ENCODE results near the gene RFC5. TPM values are rescaled to one million over a fixed set of nuclear protein-coding genes. Genes with fewer than 3 reads are reported as not detected.

The RFC5 gene
- total RNA-seq, 6 experiments from 2014 or later: 4.6 to 9.9 (median 8.5) TPM

DNA sequence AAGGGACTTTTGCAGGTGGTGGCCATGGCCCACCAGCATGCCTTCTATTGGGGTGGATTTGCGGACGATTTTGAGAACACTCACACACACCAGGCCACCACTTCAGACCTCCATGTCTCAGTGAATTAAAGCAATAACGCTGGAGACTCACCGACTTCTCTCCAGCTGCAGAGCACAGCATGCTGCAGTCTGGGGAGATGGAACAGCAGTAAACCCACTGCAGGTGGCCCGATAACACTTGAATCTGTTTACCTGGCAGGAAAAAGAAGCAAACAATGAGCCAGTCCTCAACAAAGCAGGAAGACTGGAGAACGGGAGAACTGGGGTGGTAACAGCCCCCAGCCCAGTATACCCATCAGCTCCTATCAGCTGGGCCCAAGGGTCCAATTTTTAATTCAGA lies 21.6 kb downstream of the RFC5 start:
- Histone ChIP-seq H3K27me3 (no peaks in the 10 kb centered on the region), H3K4me3 (no peak overlapping the region), H3K9me3 (no peaks in the 10 kb centered on the region), H3K36me3 (peaks cover 9 to 63% (median 33%) of the 10 kb centered on the region in 4 donors), H3K27ac (peak overlapping the region; percentile 8 to 47 (median 30)), H3K4me1 (peaks cover 0 to 18% (median 3%) of the 10 kb centered on the region in 4 donors)
- DNase-seq (no peak), ATAC-seq (peak in 3 of 4 donors; percentile 7 to 25 (median 14))
- 48% methylated on average over 3 of the region's 6 CpGs for WGBS (ENCODE audit: insufficient coverage, low coverage, low lambda C conversion rate, missing lambda C conversion rate)
- TF ChIP-seq, protein P1, sequence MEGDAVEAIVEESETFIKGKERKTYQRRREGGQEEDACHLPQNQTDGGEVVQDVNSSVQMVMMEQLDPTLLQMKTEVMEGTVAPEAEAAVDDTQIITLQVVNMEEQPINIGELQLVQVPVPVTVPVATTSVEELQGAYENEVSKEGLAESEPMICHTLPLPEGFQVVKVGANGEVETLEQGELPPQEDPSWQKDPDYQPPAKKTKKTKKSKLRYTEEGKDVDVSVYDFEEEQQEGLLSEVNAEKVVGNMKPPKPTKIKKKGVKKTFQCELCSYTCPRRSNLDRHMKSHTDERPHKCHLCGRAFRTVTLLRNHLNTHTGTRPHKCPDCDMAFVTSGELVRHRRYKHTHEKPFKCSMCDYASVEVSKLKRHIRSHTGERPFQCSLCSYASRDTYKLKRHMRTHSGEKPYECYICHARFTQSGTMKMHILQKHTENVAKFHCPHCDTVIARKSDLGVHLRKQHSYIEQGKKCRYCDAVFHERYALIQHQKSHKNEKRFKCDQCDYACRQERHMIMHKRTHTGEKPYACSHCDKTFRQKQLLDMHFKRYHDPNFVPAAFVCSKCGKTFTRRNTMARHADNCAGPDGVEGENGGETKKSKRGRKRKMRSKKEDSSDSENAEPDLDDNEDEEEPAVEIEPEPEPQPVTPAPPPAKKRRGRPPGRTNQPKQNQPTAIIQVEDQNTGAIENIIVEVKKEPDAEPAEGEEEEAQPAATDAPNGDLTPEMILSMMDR (IDR thresholded peaks at IDR 0.05): no peak
- no peak for TF ChIP-seq POLR2A (IDR thresholded peaks at IDR 0.05)
- intact Hi-C loops (cut with DNase I): loop anchor here in 1 of 2 donors (10.0 kb wide), 1 partner anchor 163 kb away; no protein-coding TSS in a partner anchor

DNA sequence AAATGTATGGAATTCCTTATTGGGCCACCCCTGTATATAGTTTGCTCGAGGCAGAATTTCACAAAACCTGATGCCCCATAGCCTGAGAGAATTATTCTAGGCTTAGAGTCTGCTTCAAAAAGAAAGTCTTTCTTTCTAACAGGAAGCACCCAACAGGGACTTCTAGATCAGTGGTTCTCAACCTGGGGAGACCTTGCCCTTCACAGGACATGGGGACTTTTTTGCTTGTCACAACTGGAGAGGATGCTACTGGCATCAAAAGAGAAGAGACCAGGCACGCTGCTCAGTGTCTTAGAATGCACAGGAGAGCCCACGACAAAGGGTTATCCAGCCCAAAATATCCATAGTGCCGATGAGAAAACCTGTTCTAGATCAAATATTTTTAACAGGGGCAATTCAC lies 25.6 kb downstream of the RFC5 start:
- 95% methylated on average over 3 of the region's 4 CpGs for WGBS (ENCODE audit: insufficient coverage, low coverage, low lambda C conversion rate, missing lambda C conversion rate)
- Histone ChIP-seq H3K36me3 (peaks cover 4 to 31% (median 12%) of the 10 kb centered on the region in 4 donors), H3K27me3 (no peaks in the 10 kb centered on the region), H3K27ac (no peak overlapping the region), H3K4me3 (no peak overlapping the region), H3K4me1 (peaks cover 0 to 17% (median 3%) of the 10 kb centered on the region in 4 donors), H3K9me3 (no peaks in the 10 kb centered on the region)
- intact Hi-C loops (cut with DNase I): no loop called here
- TF ChIP-seq, protein P1 (IDR thresholded peaks at IDR 0.05): no peak
- no peak for TF ChIP-seq POLR2A (IDR thresholded peaks at IDR 0.05)
- DNase-seq (no peak), ATAC-seq (no peak)

DNA sequence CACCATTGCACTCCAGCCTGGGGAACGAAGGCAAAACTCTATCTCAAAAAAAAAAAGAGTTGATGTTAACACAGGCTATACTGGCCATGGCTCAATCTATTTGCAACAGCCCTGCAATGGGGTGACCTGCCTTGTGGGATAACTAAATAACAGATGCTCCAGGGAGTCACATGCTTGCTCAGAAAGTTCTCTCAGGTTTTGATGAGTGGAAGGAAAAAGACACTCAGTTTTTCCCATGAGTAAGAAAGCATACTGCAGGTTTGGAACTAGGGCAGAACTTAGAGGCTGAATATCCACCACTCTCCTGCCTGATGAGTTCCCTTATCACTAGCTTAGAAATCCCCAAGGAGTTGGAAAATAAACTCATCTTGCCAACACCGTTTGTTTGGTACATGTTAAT lies 27.6 kb downstream of the RFC5 start:
- no peak for DNase-seq
- H3K36me3 ChIP-seq: peaks cover 4 to 23% (median 12%) of the 10 kb centered on the region in 4 donors
- H3K9me3 ChIP-seq: no peaks in the 10 kb centered on the region
- WGBS (ENCODE audit: insufficient coverage, low coverage, low lambda C conversion rate, missing lambda C conversion rate): 85% methylated on average over 2 of the region's 2 CpGs
- H3K27ac ChIP-seq: no peak overlapping the region
- H3K4me3 ChIP-seq: no peak overlapping the region
- H3K4me1 ChIP-seq: no peaks in the 10 kb centered on the region
- no peak for TF ChIP-seq POLR2A (IDR thresholded peaks at IDR 0.05)
- TF ChIP-seq, protein P1 (IDR thresholded peaks at IDR 0.05): no peak
- H3K27me3 ChIP-seq: no peaks in the 10 kb centered on the region
- intact Hi-C loops (cut with DNase I): no loop called here
- no peak for ATAC-seq

DNA sequence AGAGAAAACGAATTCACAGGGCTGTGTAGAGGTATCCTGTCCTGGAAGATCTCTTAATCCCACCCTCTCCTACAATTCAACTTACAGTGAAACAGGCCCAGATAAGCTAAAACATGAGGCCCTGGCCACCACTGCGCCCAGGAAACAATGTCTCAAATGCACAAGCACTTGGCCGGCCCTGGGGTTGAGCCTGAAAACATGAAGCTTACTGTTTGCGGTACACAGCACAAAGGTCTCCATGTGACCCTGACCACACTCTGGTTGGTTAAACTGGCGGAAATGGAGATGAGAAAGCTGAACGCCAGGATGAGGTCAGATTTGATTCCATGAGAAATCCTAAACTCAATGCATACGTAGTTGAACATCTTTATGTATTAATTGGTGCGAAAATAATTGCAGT lies 28.1 kb downstream of the RFC5 start:
- 60% methylated on average over 8 of the region's 8 CpGs for WGBS (ENCODE audit: insufficient coverage, low coverage, low lambda C conversion rate, missing lambda C conversion rate)
- ATAC-seq: peak; percentile 57 to 74 (median 62)
- Histone ChIP-seq H3K27ac (no peak overlapping the region), H3K4me1 (no peaks in the 10 kb centered on the region), H3K27me3 (no peaks in the 10 kb centered on the region), H3K9me3 (no peaks in the 10 kb centered on the region), H3K4me3 (no peak overlapping the region), H3K36me3 (peaks cover 4 to 18% (median 12%) of the 10 kb centered on the region in 4 donors)
- TF ChIP-seq, protein P1 (IDR thresholded peaks at IDR 0.05): no peak
- no peak for TF ChIP-seq POLR2A (IDR thresholded peaks at IDR 0.05)
- intact Hi-C loops (cut with DNase I): no loop called here
- no peak for DNase-seq
